Astrocyte of the cerebellum (primary cell): Measurements from ENCODE around the gene STAB2.

Experiments used
- DNase-seq: peaks from one replicate; pipeline ENCODE4 v3.0.0-alpha.2; 2011; ENCODE audit warnings: low read depth
- H3K4me3 ChIP-seq: 2 replicates; pipeline ENCODE4 v1.5.1; 2011; ENCODE audit warnings: mild to moderate bottlenecking, low read depth, low read length, moderate library complexity
- CTCF ChIP-seq: IDR thresholded peaks from 2 replicates; pipeline ENCODE4 v1.5.1; 2012; ENCODE audit warnings: low read length, low read depth, moderate library complexity, mild to moderate bottlenecking; ENCODE audit errors: missing control alignments
- in situ Hi-C: cut with HindIII; loops from 2 replicates; pipeline ENCODE4 v1.10.0; 2017; ENCODE audit warnings: low sequenced_read_pairs

STAB2 gene

GRCh38 chr12:103697971-103698751 lies 111.1 kb downstream of the STAB2 start:
- in situ Hi-C loops = no loop called here
- no peak for DNase-seq
- H3K4me3 ChIP-seq = no peak overlapping the region
- TF ChIP-seq CTCF = no peak

GRCh38 chr12:103698752-103699560 lies 111.9 kb downstream of the STAB2 start:
- no peak overlapping the region for H3K4me3 ChIP-seq
- no peak for DNase-seq
- in situ Hi-C loops = no loop called here
- no peak for TF ChIP-seq CTCF

- in situ Hi-C loops = no loop called here
- TF ChIP-seq CTCF = no peak
- no peak overlapping the region for H3K4me3 ChIP-seq
- DNase-seq = no peak
Measured at GRCh38 chr12:103705098-103705497, 118.0 kb downstream of the STAB2 start.

GRCh38 chr12:103705927-103706326 lies 118.9 kb downstream of the STAB2 start:
- no peak overlapping the region for H3K4me3 ChIP-seq
- in situ Hi-C loops = no loop called here
- TF ChIP-seq CTCF = peak; percentile 9
- no peak for DNase-seq

GRCh38 chr12:103707446-103707845 lies 120.4 kb downstream of the STAB2 start:
- H3K4me3 ChIP-seq = no peak overlapping the region
- in situ Hi-C loops = no loop called here
- TF ChIP-seq CTCF = no peak

GRCh38 chr12:103710544-103710943 lies 123.5 kb downstream of the STAB2 start:
- no peak overlapping the region for H3K4me3 ChIP-seq
- no peak for DNase-seq
- TF ChIP-seq CTCF = no peak
- in situ Hi-C loops = no loop called here

More at GRCh38 chr12:103707446-103707845, 120.4 kb downstream of the STAB2 start:
- no peak for DNase-seq
